ENCODE results near the gene ATL3.

The ATL3 gene

DNA sequence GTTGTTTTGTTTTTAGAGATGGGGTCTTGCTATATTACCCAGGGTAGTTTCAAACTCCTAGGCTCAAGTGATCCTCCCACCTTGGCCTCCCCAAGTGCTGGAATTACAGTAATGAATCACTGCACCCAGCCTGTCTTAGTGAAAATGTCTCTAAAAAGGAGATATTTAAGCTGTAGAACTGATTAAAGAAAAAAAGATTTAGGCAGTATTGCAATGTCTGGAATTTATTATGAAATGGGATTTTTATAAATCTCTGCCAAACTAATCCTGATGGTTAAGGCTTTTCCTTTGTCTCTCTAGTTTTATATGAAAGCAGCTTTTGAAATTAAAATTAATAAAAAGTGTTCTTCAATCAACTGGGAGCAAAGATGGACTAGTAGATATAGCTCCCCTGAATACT, 59.0 kb downstream of the ATL3 start:
- H3K27me3 ChIP-seq, result no peaks in the 10 kb centered on the region

DNA sequence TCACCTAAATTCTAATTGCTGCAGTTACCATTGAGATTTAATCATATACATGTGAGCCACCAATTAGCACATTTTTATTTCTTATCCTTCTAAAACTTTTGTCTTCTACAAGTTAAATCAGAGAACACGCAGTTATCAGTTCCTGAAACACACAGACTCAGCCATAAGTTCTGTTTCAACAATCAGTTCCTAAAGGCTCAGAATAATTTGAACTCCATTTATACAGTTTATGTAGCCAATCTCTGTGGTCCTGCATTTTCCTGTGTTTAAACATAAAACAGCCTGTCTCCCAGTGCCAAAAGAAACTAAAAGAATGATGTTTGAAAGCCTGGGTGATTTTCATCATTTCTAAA, 59.8 kb downstream of the ATL3 start:
- no peak overlapping the region for H3K4me3 ChIP-seq (ENCODE audit: low read depth, low read length)
- H3K4me1 ChIP-seq, result no peaks in the 10 kb centered on the region
- no peaks in the 10 kb centered on the region for H3K36me3 ChIP-seq
- no peaks in the 10 kb centered on the region for H3K9me3 ChIP-seq
- TF ChIP-seq, protein P1, sequence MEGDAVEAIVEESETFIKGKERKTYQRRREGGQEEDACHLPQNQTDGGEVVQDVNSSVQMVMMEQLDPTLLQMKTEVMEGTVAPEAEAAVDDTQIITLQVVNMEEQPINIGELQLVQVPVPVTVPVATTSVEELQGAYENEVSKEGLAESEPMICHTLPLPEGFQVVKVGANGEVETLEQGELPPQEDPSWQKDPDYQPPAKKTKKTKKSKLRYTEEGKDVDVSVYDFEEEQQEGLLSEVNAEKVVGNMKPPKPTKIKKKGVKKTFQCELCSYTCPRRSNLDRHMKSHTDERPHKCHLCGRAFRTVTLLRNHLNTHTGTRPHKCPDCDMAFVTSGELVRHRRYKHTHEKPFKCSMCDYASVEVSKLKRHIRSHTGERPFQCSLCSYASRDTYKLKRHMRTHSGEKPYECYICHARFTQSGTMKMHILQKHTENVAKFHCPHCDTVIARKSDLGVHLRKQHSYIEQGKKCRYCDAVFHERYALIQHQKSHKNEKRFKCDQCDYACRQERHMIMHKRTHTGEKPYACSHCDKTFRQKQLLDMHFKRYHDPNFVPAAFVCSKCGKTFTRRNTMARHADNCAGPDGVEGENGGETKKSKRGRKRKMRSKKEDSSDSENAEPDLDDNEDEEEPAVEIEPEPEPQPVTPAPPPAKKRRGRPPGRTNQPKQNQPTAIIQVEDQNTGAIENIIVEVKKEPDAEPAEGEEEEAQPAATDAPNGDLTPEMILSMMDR (IDR thresholded peaks at IDR 0.05; ENCODE audit: low read depth, low read length), result no peak
- no peaks in the 10 kb centered on the region for H3K27me3 ChIP-seq
- no peak for DNase-seq

More for the DNA sequence above, 59.0 kb downstream of the ATL3 start:
- no peaks in the 10 kb centered on the region for H3K4me1 ChIP-seq
- TF ChIP-seq, protein P1 (IDR thresholded peaks at IDR 0.05; ENCODE audit: low read depth, low read length), result no peak
- H3K4me3 ChIP-seq (ENCODE audit: low read depth, low read length), result no peak overlapping the region
- DNase-seq, result no peak
- H3K36me3 ChIP-seq, result no peaks in the 10 kb centered on the region
- H3K9me3 ChIP-seq, result no peaks in the 10 kb centered on the region

DNA sequence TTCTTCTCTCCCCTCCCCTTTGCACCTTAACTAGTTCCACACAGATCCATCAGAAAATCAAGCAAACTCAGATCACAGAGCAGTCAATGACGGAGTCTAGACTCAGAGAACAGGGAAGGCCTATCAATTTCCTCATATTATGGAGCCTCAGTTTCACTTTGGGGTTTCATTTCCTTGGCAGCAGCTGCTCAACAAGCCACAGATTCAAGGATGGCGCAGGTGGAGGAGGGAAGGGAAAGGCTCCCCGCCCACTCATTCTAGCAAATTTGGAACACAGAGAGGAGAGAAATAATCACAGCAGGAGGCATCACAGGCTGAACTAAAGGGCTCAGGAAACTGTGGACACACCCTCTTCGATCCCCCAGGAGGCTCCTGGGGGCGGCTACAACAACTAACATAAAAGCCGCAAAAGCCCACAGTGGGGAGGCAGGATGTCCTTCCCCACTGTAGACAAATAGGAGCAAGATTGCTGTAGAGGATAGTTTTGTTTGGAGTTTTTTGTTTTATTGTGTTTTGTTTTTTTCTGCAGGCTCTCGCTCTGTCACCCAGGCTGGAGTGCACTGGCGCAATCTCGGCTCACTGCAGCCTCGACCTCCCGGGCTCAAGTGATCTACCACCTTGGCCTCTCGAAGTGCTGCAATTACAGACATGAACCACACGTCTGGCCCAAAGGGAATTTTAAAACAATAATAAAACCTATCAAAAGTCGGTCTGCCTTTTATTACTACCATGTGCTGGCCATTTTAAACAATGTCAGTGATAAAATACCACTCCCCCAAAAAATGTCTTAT, 60.4 kb downstream of the ATL3 start:
- H3K4me3 ChIP-seq (ENCODE audit: low read depth, low read length), result no peak overlapping the region
- H3K9me3 ChIP-seq, result no peaks in the 10 kb centered on the region
- H3K27me3 ChIP-seq, result no peaks in the 10 kb centered on the region
- H3K36me3 ChIP-seq, result no peaks in the 10 kb centered on the region
- no peaks in the 10 kb centered on the region for H3K4me1 ChIP-seq
- TF ChIP-seq, protein P1 (IDR thresholded peaks at IDR 0.05; ENCODE audit: low read depth, low read length), result no peak
- DNase-seq, result no peak

DNA sequence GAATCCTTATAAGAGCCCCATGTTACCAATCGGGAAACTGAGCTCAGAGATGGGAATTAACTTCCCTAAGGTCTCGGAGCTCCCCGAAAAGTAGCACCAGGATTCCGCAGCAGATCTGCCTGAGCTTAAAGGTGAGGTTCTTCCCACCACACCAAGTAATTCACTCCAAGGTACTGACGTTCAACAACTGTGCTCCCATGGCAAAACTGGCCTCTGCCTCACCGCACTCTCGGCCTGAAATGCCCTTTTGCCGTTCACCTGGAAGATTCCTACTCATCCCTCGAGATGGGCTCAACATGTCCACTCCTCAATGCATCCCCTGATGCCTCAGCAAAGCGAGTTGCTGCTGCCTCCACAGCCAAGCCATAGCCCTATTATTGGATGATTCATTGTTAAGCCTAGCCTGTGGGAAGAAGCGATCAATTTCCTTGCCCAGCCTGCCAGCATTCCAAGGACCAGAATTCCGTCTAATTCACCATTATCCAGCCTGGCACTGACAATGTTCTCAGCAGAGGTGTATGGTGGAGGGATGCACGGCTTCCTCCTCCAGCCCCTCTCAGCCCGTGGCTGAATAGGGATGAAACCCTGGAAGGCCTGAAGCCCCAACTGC, 61.1 kb downstream of the ATL3 start:
- H3K36me3 ChIP-seq, result no peaks in the 10 kb centered on the region
- no peaks in the 10 kb centered on the region for H3K27me3 ChIP-seq
- DNase-seq, result no peak
- no peak overlapping the region for H3K4me3 ChIP-seq (ENCODE audit: low read depth, low read length)
- H3K4me1 ChIP-seq, result no peaks in the 10 kb centered on the region
- H3K9me3 ChIP-seq, result no peaks in the 10 kb centered on the region
- TF ChIP-seq, protein P1 (IDR thresholded peaks at IDR 0.05; ENCODE audit: low read depth, low read length), result no peak

DNA sequence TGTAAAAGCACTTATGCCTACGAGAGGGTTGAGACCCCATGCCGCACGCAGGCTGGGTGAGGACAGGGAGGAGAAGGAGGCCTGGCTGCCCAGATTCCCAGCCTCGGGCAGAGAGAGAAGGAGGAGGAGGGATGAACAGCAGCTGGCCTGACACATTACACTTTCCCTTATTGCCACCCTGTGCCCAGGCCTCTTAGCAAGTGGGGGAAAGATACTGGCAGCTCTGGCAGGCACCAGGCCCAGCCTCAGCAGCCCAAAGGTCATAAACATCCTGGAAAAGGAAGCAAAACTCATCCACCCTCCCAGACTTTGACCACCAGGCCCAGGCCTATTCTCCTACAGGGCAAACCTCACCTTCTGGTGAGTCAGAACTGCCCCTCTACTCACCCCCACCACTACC, 61.6 kb downstream of the ATL3 start:
- Histone ChIP-seq H3K4me1 (no peaks in the 10 kb centered on the region), H3K9me3 (no peaks in the 10 kb centered on the region), H3K4me3 (ENCODE audit: low read depth, low read length) (no peak overlapping the region), H3K27me3 (no peaks in the 10 kb centered on the region), H3K36me3 (no peaks in the 10 kb centered on the region)
- TF ChIP-seq, protein P1 (IDR thresholded peaks at IDR 0.05; ENCODE audit: low read depth, low read length), result no peak
- no peak for DNase-seq
